KMS-11 (cell line): ENCODE measurements around the gene C20orf141.

Experiments
- H2AFZ ChIP-seq: fragments of 200-600 bp; sonication (generic); 2 replicates; pipeline ENCODE4 v1.6.1; 2016; ENCODE audit warnings: antibody characterized with exemption, mixed run types, low read depth
- H3K27ac ChIP-seq: fragments of 200-600 bp; sonication (generic); 2 replicates; pipeline ENCODE4 v1.6.1; 2016; ENCODE audit warnings: mild to moderate bottlenecking, mixed run types
- H3K27me3 ChIP-seq: fragments of 200-600 bp; sonication (generic); 2 replicates; pipeline ENCODE4 v1.6.1; 2017; ENCODE audit warnings: mild to moderate bottlenecking, low read depth, mixed run types, moderate library complexity; ENCODE audit not compliant: insufficient read depth
- H3K36me3 ChIP-seq: fragments of 200-600 bp; sonication (generic); 2 replicates; pipeline ENCODE4 v1.6.1; 2017; ENCODE audit warnings: mild to moderate bottlenecking, mixed run types; ENCODE audit not compliant: insufficient read depth
- H3K4me1 ChIP-seq: fragments of 200-600 bp; sonication (generic); 2 replicates; pipeline ENCODE4 v1.6.1; 2016; ENCODE audit warnings: mild to moderate bottlenecking, low read depth, mixed run types; ENCODE audit not compliant: poor library complexity, severe bottlenecking
- H3K4me2 ChIP-seq: fragments of 200-600 bp; sonication (generic); 2 replicates; pipeline ENCODE4 v1.7.0; 2016; ENCODE audit warnings: mild to moderate bottlenecking, mixed run types
- H3K4me3 ChIP-seq: fragments of 200-600 bp; sonication (generic); IDR thresholded peaks from 2 replicates; pipeline ENCODE4 v1.6.1; 2017; ENCODE audit warnings: low read depth, low read length, mixed read lengths; ENCODE audit not compliant: insufficient read depth
- H3K79me2 ChIP-seq: fragments of 200-600 bp; sonication (generic); 2 replicates; pipeline ENCODE4 v1.6.1; 2016; ENCODE audit warnings: low read depth, mixed run types; ENCODE audit not compliant: insufficient read depth
- H3K9ac ChIP-seq: fragments of 200-600 bp; sonication (generic); 2 replicates; pipeline ENCODE4 v1.6.1; 2016; ENCODE audit warnings: mild to moderate bottlenecking, mixed run types
- H4K20me1 ChIP-seq: fragments of 200-600 bp; sonication (generic); 2 replicates; pipeline ENCODE4 v1.6.1; 2016; ENCODE audit warnings: mild to moderate bottlenecking, mixed run types; ENCODE audit not compliant: insufficient read depth
- CTCF ChIP-seq: fragments of 200-600 bp; sonication (generic); conservative IDR thresholded peaks from 2 replicates; pipeline ENCODE4 v1.6.1; 2017; ENCODE audit warnings: low read depth, mild to moderate bottlenecking, antibody characterized with exemption, low read length, moderate library complexity, mixed read lengths

The C20orf141 gene

DNA sequence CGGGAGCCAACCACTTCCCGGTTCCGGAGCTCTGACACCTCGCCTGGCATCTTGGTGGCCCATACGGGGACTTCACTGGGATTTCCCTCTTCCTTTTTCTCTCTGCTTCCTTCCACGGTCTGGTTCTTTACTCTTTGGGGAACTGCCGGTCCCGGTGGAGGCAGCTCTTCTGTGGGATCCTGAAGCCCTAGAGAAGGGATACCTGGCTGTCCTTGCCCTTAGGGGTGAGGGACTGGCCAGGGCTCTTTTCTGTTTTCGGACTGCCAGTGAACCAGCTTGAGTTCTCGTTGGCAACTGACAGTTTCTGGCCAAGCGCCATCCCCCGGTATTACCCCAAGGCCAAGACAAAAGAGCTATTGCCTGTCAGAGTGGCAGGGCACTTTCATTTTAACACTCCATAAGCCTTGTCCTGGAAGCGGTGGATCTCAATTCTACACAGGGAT is 13.5 kb upstream of the C20orf141 start:
- Histone ChIP-seq H3K79me2 (no peaks in the 10 kb centered on the region), H2AFZ (no peak overlapping the region), H3K36me3 (no peaks in the 10 kb centered on the region), H3K9ac (no peak overlapping the region), H3K4me1 (no peaks in the 10 kb centered on the region), H4K20me1 (no peaks in the 10 kb centered on the region), H3K27ac (no peak overlapping the region), H3K27me3 (no peaks in the 10 kb centered on the region), H3K4me2 (no peak overlapping the region), H3K4me3 (no peak overlapping the region)
- no peak for TF ChIP-seq CTCF

GRCh38 chr20:2804041-2804828 is 10.6 kb upstream of the C20orf141 start:
- no peaks in the 10 kb centered on the region for H4K20me1 ChIP-seq
- no peak overlapping the region for H3K9ac ChIP-seq
- no peak overlapping the region for H3K4me2 ChIP-seq
- no peak overlapping the region for H3K4me3 ChIP-seq
- no peak overlapping the region for H3K27ac ChIP-seq
- no peaks in the 10 kb centered on the region for H3K4me1 ChIP-seq
- no peaks in the 10 kb centered on the region for H3K27me3 ChIP-seq
- H3K36me3 ChIP-seq: no peaks in the 10 kb centered on the region
- no peak for TF ChIP-seq CTCF
- H3K79me2 ChIP-seq: no peaks in the 10 kb centered on the region
- H2AFZ ChIP-seq: no peak overlapping the region

- Histone ChIP-seq H2AFZ (no peak overlapping the region), H3K27me3 (no peaks in the 10 kb centered on the region), H3K4me2 (no peak overlapping the region), H4K20me1 (no peaks in the 10 kb centered on the region), H3K4me3 (no peak overlapping the region), H3K4me1 (no peaks in the 10 kb centered on the region), H3K9ac (no peak overlapping the region), H3K27ac (no peak overlapping the region), H3K79me2 (no peaks in the 10 kb centered on the region), H3K36me3 (no peaks in the 10 kb centered on the region)
- TF ChIP-seq CTCF: no peak
These were observed 9.7 kb upstream of the C20orf141 start for GRCh38 chr20:2804852-2805688.

DNA sequence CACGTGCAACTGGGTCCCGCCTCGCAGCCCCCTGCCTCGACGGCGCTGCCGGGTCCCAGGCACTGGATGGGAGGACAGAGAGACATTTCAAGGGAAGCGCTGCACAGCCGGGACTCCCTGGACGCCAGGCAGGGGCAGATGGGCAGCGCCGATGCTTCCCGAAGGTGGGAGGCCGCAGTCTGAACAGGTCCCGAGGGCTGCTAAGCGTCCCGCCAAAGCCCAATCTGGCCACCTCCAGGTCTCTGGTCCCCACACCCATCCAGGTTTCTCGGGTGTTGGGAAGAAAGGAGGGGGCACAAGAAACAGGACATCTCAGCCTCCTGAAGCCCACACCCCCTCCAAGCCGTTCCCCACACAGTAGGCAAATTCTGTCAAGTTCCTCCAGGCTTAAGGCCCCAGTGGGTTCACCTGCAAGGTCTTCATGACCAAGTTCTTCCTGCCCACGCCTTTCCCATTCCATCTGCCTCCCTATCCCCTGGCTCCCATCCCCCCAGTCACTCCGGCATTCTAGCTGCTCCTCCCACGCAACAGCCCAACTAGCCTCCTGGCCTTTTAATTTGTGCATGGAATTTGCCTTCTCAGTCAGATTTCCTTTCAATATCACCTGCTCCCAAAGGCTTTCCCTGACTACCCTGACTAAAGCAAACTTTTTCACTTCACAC is 9.0 kb upstream of the C20orf141 start:
- Histone ChIP-seq H3K4me1 (no peaks in the 10 kb centered on the region), H3K9ac (no peak overlapping the region), H2AFZ (no peak overlapping the region), H4K20me1 (no peaks in the 10 kb centered on the region), H3K27me3 (no peaks in the 10 kb centered on the region), H3K4me3 (no peak overlapping the region), H3K4me2 (no peak overlapping the region), H3K27ac (no peak overlapping the region), H3K79me2 (no peaks in the 10 kb centered on the region), H3K36me3 (no peaks in the 10 kb centered on the region)
- no peak for TF ChIP-seq CTCF
